Neural cell (in vitro differentiated cells): Measurements from ENCODE around the gene PFKFB1. TPM values are rescaled to one million over a fixed set of nuclear protein-coding genes. Genes with fewer than 3 reads are reported as not detected.

ENCODE experiments used
- H2AFZ ChIP-seq: fragments of 200-600, 300-800 bp; sonication (generic), shearing (Covaris generic); 2 replicates; pipeline ENCODE4 v1.6.0; 2014; ENCODE audit warnings: low read depth, mild to moderate bottlenecking, antibody characterized with exemption, low read length, moderate library complexity
- H3F3A ChIP-seq: fragments of 200-600 bp; shearing (Covaris generic); 2 replicates; pipeline ENCODE4 v1.6.1; 2016; ENCODE audit warnings: mild to moderate bottlenecking, moderate library complexity, mixed read lengths, antibody characterized with exemption, low read length; ENCODE audit not compliant: insufficient read depth, poor library complexity, severe bottlenecking
- H3K27ac ChIP-seq: fragments of 200-600, 300-800 bp; sonication (generic), shearing (Covaris generic); 2 replicates; pipeline ENCODE4 v1.5.1; 2014; ENCODE audit warnings: mild to moderate bottlenecking, low read length, moderate library complexity
- H3K27me3 ChIP-seq: fragments of 300-800, 200-600 bp; sonication (generic), shearing (Covaris generic); 2 replicates; pipeline ENCODE4 v1.6.0; 2014; ENCODE audit warnings: mild to moderate bottlenecking, low read depth, low read length, moderate library complexity; ENCODE audit not compliant: insufficient read depth
- H3K36me3 ChIP-seq: fragments of 300-800, 200-600 bp; sonication (generic), shearing (Covaris generic); 2 replicates; pipeline ENCODE4 v1.5.1; 2014; ENCODE audit warnings: mild to moderate bottlenecking, antibody characterized with exemption, low read length, moderate library complexity; ENCODE audit not compliant: insufficient read depth
- H3K4me2 ChIP-seq: fragments of 300-800, 200-600 bp; sonication (generic), shearing (Covaris generic); 2 replicates; pipeline ENCODE4 v1.6.0; 2014; ENCODE audit warnings: mild to moderate bottlenecking, low read length
- H3K4me3 ChIP-seq: fragments of 300-800, 200-600 bp; sonication (generic), shearing (Covaris generic); 2 replicates; pipeline ENCODE4 v1.5.1; 2014; ENCODE audit warnings: mild to moderate bottlenecking, low read length, moderate library complexity
- H3K79me2 ChIP-seq: fragments of 200-600 bp; shearing (Covaris generic); replicated peaks from 2 replicates; pipeline ENCODE4 v1.6.0; 2014; ENCODE audit warnings: mild to moderate bottlenecking, low read length, moderate library complexity; ENCODE audit not compliant: insufficient read depth
- H3K9ac ChIP-seq: fragments of 300-800, 200-600 bp; sonication (generic), shearing (Covaris generic); 2 replicates; pipeline ENCODE4 v1.6.1; 2016; ENCODE audit warnings: mild to moderate bottlenecking, low read length, mixed read lengths
- H3K9me2 ChIP-seq: fragments of 200-600 bp; shearing (Covaris generic); 2 replicates; pipeline ENCODE4 v1.6.1; 2016; ENCODE audit warnings: mild to moderate bottlenecking, low read length, mixed read lengths; ENCODE audit not compliant: insufficient read depth
- H3K9me3 ChIP-seq: fragments of 200-600, 300-800 bp; sonication (generic), shearing (Covaris generic); 2 replicates; pipeline ENCODE4 v1.6.1; 2016; ENCODE audit warnings: mild to moderate bottlenecking, mixed run types, low read length, moderate library complexity, mixed read lengths
- H4K20me1 ChIP-seq: fragments of 200-600 bp; shearing (Covaris generic); 2 replicates; pipeline ENCODE4 v1.6.1; 2016; ENCODE audit warnings: mild to moderate bottlenecking, mixed run types; ENCODE audit not compliant: insufficient read depth
- CTCF ChIP-seq: fragments of 450-650 bp; IDR thresholded peaks from 2 replicates; pipeline ENCODE4 v1.5.1; 2014; ENCODE audit warnings: antibody characterized with exemption, mild to moderate bottlenecking, moderate library complexity; ENCODE audit not compliant: poor library complexity, severe bottlenecking
- EP300 ChIP-seq: fragments of 450-650 bp; conservative IDR thresholded peaks from 2 replicates; pipeline ENCODE4 v1.6.1; 2014; ENCODE audit warnings: antibody characterized with exemption, mild to moderate bottlenecking, moderate library complexity; ENCODE audit not compliant: poor library complexity, severe bottlenecking
- EZH2 ChIP-seq: fragments of 200-600, 300-800 bp; shearing (Covaris generic), sonication (generic); IDR thresholded peaks from 2 replicates; pipeline ENCODE4 v1.6.1; 2014; ENCODE audit warnings: antibody characterized with exemption, low read length, borderline replicate concordance, mild to moderate bottlenecking; ENCODE audit not compliant: insufficient read depth, poor library complexity, severe bottlenecking
- MXI1 ChIP-seq: fragments of 450-650 bp; conservative IDR thresholded peaks from 2 replicates; pipeline ENCODE4 v1.6.1; 2014; ENCODE audit warnings: antibody characterized with exemption, mild to moderate bottlenecking; ENCODE audit not compliant: poor library complexity, severe bottlenecking
- POLR2AphosphoS5 ChIP-seq: IDR thresholded peaks from 2 replicates; pipeline ENCODE4 v1.6.1; 2012
- RAD21 ChIP-seq: fragments of 450-650 bp; conservative IDR thresholded peaks from 2 replicates; pipeline ENCODE4 v1.6.1; 2014; ENCODE audit warnings: antibody characterized with exemption, mild to moderate bottlenecking, moderate library complexity
- REST ChIP-seq: IDR thresholded peaks from 2 replicates; pipeline ENCODE4 v1.6.1; 2012; ENCODE audit warnings: borderline replicate concordance
- SMC3 ChIP-seq: fragments of 450-650 bp; conservative IDR thresholded peaks from 2 replicates; pipeline ENCODE4 v1.6.1; 2014; ENCODE audit warnings: antibody characterized with exemption, mild to moderate bottlenecking, moderate library complexity; ENCODE audit not compliant: poor library complexity
- TAF1 ChIP-seq: IDR thresholded peaks from 2 replicates; pipeline ENCODE4 v1.6.1; 2012; ENCODE audit warnings: low read depth
- polyA plus RNA-seq: library from polyadenylated mRNA; depleted of rRNA; stranded (reverse); fragments of >200 nt; gene quantifications from 2 replicates; pipeline ENCODE4 v1.2.3, GENCODE V29; 2014

PFKFB1 gene
- polyA plus RNA-seq, 1 donor from 2014 or later, result 0.51 TPM

- Histone ChIP-seq H3K9me3 (no peaks in the 10 kb centered on the region), H3K9me2 (no peaks in the 10 kb centered on the region), H3K4me2 (no peak overlapping the region), H3F3A (no peaks in the 10 kb centered on the region), H3K27me3 (no peaks in the 10 kb centered on the region), H3K27ac (no peak overlapping the region), H4K20me1 (no peaks in the 10 kb centered on the region), H2AFZ (no peak overlapping the region), H3K36me3 (no peaks in the 10 kb centered on the region), H3K4me3 (no peak overlapping the region), H3K79me2 (no peaks in the 10 kb centered on the region), H3K9ac (no peak overlapping the region)
- TF ChIP-seq RAD21 (no peak), TAF1 (no peak), SMC3 (no peak), EZH2 (no peak), EP300 (no peak), REST (no peak), POLR2AphosphoS5 (no peak), CTCF (no peak), MXI1 (no peak)
These were observed 34.1 kb upstream of the PFKFB1 start for GRCh38 chrX:55028040-55028439.

- no peaks in the 10 kb centered on the region for H3K79me2 ChIP-seq
- H3K9me2 ChIP-seq, result no peaks in the 10 kb centered on the region
- no peak for TF ChIP-seq RAD21
- TF ChIP-seq EP300, result no peak
- TF ChIP-seq EZH2, result no peak
- TF ChIP-seq MXI1, result no peak
- no peak for TF ChIP-seq REST
- TF ChIP-seq POLR2AphosphoS5, result no peak
- no peak for TF ChIP-seq CTCF
- TF ChIP-seq TAF1, result no peak
- no peak for TF ChIP-seq SMC3
- no peaks in the 10 kb centered on the region for H3K36me3 ChIP-seq
- no peak overlapping the region for H3K4me2 ChIP-seq
- H4K20me1 ChIP-seq, result no peaks in the 10 kb centered on the region
- no peaks in the 10 kb centered on the region for H3F3A ChIP-seq
- H3K4me3 ChIP-seq, result no peak overlapping the region
- H2AFZ ChIP-seq, result no peak overlapping the region
- no peak overlapping the region for H3K9ac ChIP-seq
- no peak overlapping the region for H3K27ac ChIP-seq
- no peaks in the 10 kb centered on the region for H3K9me3 ChIP-seq
- no peaks in the 10 kb centered on the region for H3K27me3 ChIP-seq
These were observed 32.9 kb upstream of the PFKFB1 start for GRCh38 chrX:55026840-55027239.
